ENCODE measurements around the gene SRSF3.
"Not testable (repeated sequence)": the region's sequence is repeated elsewhere in the genome, so short reads cannot be mapped to it uniquely, and the experiment has no call there.

SRSF3 gene

GRCh38 chr6:36643977-36644376, 49.8 kb downstream of the SRSF3 start:
- no peak for DNase-seq (ENCODE audit: low read depth, low spot score)

- DNase-seq (ENCODE audit: low read depth, low spot score): no peak
These were observed 54.9 kb downstream of the SRSF3 start for GRCh38 chr6:36649086-36649485.

GRCh38 chr6:36649701-36650484, 55.7 kb downstream of the SRSF3 start:
- no peak for DNase-seq (ENCODE audit: low read depth, low spot score)

GRCh38 chr6:36650848-36651478, 56.8 kb downstream of the SRSF3 start:
- no peak for DNase-seq (ENCODE audit: low read depth, low spot score)

GRCh38 chr6:36651659-36652379, 57.7 kb downstream of the SRSF3 start:
- no peak for DNase-seq (ENCODE audit: low read depth, low spot score)

- DNase-seq (ENCODE audit: low read depth, low spot score): not testable (repeated sequence)
These were observed 60.3 kb downstream of the SRSF3 start for GRCh38 chr6:36654469-36654868.
